K562 (cell line): ENCODE measurements around the gene COLEC12. TPM values are rescaled to one million over a fixed set of nuclear protein-coding genes. Genes with fewer than 3 reads are reported as not detected.

Source experiments
- DMBX1 ChIP-seq: fragments of 250-450 bp; sonication (Bioruptor Pico); IDR thresholded peaks from 2 replicates; pipeline ENCODE4 v1.8.0; 2022; ENCODE audit warnings: inconsistent platforms, mild to moderate bottlenecking, moderate library complexity, borderline replicate concordance
- HINFP ChIP-seq: fragments of 450-650 bp; conservative IDR thresholded peaks from 2 replicates; pipeline ENCODE4 v1.6.1; 2016; ENCODE audit warnings: missing genetic modification characterization, low read depth, mild to moderate bottlenecking, control low read depth, missing compliant biosample characterization
- MGA ChIP-seq: fragments of 450-650 bp; IDR thresholded peaks from 2 replicates; pipeline ENCODE4 v1.6.1; 2016; ENCODE audit warnings: mild to moderate bottlenecking, moderate library complexity
- MYBL2 ChIP-seq, 2 experiments: fragments of 450-650 bp in 1 of 2; sonication (generic) in 1 of 2; formaldehyde crosslinking in 1 of 2; IDR thresholded peaks; 2 replicates each; pipeline versions ENCODE4 v1.6.1 to v1.8.1; 2017 to 2022; ENCODE audit warnings: borderline replicate concordance in 1 of 2, inconsistent platforms in 1 of 2, low read depth in 1 of 2, mild to moderate bottlenecking in 1 of 2, missing genetic modification reagents in 1 of 2, moderate library complexity in 1 of 2
- POLR2AphosphoS5 ChIP-seq: IDR thresholded peaks from 2 replicates; pipeline ENCODE4 v1.6.1; 2011; ENCODE audit warnings: mild to moderate bottlenecking, low read depth, low read length, moderate library complexity; ENCODE audit not compliant: control insufficient read depth, insufficient read depth
- VEZF1 ChIP-seq: fragments of 200-800 bp; sonication (Bioruptor generic); IDR thresholded peaks from 2 replicates; pipeline ENCODE4 v1.6.1; 2017; ENCODE audit warnings: missing genetic modification characterization, missing compliant biosample characterization
- polyA plus RNA-seq, 8 experiments: library from polyadenylated mRNA; depleted of rRNA in 4 of 8; stranded (reverse) in 5 of 8; unstranded in 3 of 8; fragments of >200 nt; fragmentation: Nextera tagmentation in 2 of 8; fragmentation: Illumina TruSeq in 1 of 8; extraction: Ambion mirVana in 2 of 8; extraction: Trizol in 1 of 8; gene quantifications; 2 replicates each; pipeline versions ENCODE4 v1.2.1 to v1.2.3, GENCODE V29; 2011 to 2014; ENCODE audit warnings: inconsistent platforms in 1 of 8, missing spikeins in 1 of 8
- total RNA-seq, 7 experiments: library from RNA; depleted of rRNA in 6 of 7; stranded (reverse); fragments of >200 nt in 6 of 7; fragmentation: Illumina TruSeq in 2 of 7; extraction: Trizol in 2 of 7; gene quantifications; 2 replicates each; pipeline versions ENCODE4 v1.2.1 to v1.2.3, GENCODE V29; 2011 to 2021; ENCODE audit warnings: low replicate concordance in 1 of 7
- TF ChIP-seq, protein P1 (sequence below), 2 experiments: fragments of 450-650 bp; conservative IDR thresholded peaks; 2 replicates each; pipeline ENCODE4 v1.6.1; 2017; ENCODE audit warnings: mild to moderate bottlenecking in 2 of 2, moderate library complexity in 2 of 2

COLEC12 gene
- total and polyA plus RNA-seq, 9 of the 15 experiments (the other 6 are each of a cell fraction or from before 2014, with no cell fraction given), result 0.04 TPM; not detected in 8

DNA sequence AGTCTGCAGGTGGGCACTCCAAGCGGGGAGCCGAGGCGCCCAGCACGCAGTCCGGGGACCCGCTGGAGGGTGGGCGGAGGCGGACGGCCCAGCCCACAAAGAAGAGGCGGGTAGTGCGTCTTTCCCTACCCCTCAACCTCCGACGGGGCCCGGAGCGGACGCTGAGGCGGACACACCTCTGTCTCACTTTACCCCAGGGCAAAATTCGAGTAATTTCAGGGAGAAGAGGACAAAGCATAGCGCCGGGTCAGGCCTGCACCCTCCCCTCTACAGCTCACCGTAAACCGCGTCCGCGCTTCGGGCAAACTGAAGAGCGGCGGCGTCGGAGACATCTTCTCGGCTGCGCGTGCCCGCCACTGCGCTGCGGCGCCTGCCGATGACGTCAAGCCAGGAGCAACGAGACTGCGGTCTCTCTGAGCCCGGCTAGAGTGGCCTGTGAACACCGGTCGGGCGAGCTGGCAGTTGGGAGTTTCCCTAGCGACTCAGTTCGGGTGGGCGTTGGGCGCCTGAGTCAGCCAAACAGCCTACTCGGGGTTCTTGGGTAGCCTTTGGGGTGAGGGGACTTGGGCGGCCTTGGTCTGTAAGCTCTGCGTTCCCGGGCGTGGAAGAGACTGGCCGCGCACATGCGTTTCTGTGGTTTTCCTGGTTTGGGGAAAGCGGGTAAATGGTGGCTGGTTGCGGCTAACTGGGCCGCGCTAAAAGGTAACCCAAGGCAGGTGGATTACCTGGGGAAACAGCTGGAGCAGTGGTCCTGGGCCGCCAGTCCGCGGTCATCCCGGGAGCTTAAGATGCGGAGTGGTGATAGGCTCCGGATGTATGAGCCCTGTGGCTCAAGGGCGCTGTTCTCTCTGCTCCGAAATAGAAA lies 232.6 kb downstream of the COLEC12 start, which contains the start of gene THOC1 (continued):
- TF ChIP-seq MGA, result peak; percentile 86
- TF ChIP-seq VEZF1 (CRISPR knock-in tag), result peak; percentile 70
- peak; percentile 93 for TF ChIP-seq HINFP (tag)
- TF ChIP-seq MYBL2 (IDR thresholded peaks at IDR 0.05; ENCODE audit: low read depth), result peak; percentile 54; the same call in 1 of the 2 replicates
- 0 out of 2 replicates have a peak, but pooled peaks have one; percentile 21 for TF ChIP-seq MYBL2 (CRISPR knock-in tag; IDR thresholded peaks at IDR 0.05; ENCODE audit: borderline replicate concordance)
- TF ChIP-seq, protein P1, sequence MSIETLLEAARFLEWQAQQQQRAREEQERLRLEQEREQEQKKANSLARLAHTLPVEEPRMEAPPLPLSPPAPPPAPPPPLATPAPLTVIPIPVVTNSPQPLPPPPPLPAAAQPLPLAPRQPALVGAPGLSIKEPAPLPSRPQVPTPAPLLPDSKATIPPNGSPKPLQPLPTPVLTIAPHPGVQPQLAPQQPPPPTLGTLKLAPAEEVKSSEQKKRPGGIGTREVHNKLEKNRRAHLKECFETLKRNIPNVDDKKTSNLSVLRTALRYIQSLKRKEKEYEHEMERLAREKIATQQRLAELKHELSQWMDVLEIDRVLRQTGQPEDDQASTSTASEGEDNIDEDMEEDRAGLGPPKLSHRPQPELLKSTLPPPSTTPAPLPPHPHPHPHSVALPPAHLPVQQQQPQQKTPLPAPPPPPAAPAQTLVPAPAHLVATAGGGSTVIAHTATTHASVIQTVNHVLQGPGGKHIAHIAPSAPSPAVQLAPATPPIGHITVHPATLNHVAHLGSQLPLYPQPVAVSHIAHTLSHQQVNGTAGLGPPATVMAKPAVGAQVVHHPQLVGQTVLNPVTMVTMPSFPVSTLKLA (conservative IDR thresholded peaks at IDR 0.05), result peak; percentile 94 to 98
- TF ChIP-seq DMBX1, result peak; percentile 42; the same call in 1 of the 2 replicates
- peak; percentile 96 for TF ChIP-seq POLR2AphosphoS5
